NCI-H1417 treated with DMSO at 0.1 percent for 48 hours (cell line): ENCODE results near the gene FSTL3.
"Not testable (repeated sequence)": the region's sequence is repeated elsewhere in the genome, so short reads cannot be mapped to it uniquely, and the experiment has no call there.

Experiments used
- DNase-seq: peaks from one replicate; lab custom pipeline; 2025; lab: John Stamatoyannopoulos, UW

The FSTL3 gene

DNA sequence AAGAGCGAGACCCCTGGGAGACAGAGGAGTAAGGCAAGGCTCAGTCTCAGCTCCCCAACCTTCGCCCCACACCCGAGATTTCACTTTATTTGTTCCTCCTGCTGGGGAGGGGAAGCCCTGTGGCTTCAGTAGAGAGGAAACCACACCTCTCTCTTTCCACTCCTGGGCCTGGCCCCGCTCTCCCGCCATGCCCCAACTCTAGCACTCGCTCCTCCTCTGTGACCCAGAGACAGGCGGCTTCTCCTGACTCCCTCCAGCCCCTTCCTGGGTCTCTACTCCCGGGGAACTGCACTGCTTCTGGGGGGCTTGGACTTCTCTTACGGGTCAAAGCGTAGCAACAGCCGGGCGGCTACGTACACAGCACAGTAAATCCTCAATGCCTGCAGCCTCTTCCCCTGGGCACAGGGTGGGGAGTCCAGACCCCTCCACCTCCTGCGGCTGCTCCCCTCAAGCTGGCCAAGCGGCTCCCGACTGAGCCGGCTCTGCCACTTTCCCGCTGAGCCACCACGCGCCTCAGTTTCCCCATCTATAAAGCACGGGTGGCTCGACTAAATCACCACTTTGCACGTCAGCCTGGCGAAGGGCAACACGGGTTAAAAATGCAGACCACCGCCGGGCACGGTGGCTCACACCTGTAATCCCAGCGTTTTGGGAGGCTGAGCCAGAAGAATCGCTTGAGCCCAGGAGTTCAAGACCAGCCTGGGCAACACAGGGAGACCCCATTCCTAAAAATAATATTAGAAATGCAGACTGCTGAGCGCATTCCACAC, 14.6 kb upstream of the FSTL3 start:
- DNase-seq = no peak

DNA sequence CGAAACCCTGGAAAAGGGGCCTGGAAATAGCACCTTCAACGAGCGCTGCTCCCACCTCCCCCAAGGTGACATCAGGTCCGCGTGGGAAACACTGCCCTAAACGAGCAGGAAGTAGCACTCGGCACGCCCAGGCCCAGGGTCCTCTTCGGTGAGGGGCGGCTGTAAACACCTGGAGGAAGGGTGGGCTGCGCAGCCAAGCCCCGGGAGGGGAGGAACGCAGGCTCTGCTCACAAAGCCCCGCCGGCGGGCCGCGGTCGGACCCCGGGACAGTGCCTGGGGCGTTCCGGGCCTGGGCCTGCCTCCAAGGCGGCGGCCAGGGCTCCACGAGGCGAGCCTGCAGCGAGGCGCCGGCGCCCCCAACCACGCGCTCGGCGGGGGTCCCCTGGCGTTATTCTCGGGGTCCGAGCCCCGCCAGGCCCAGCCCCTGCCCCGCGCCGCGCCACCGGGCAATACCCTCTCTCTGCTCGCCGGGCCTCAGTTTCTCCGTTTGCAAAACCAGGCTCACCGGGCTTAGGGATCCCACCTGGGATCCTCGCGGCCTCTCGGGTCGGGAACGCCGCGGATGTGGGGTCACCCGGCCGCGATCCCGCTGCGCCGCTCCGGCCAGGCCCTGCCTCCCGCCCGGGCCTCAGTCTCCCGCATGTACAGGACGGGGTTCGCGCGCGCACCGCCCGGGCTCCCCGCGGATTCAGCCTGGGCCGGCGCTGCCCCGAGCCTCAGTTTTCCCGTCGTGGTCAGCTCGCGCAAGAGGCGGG, 13.8 kb upstream of the FSTL3 start:
- no peak for DNase-seq

GRCh38 chr19:662962-663681, 13.1 kb upstream of the FSTL3 start, which contains the start of gene RNF126:
Gene RNF126, minus strand, starts transcription at chr19:663214. Its CDS starts 93 bp downstream, at chr19:663121.
- DNase-seq = peak; percentile 84

- DNase-seq = no peak
Measured at GRCh38 chr19:663682-664117, 12.5 kb upstream of the FSTL3 start.

GRCh38 chr19:664913-665443, 11.2 kb upstream of the FSTL3 start:
- DNase-seq = peak; percentile 62

- DNase-seq = not testable (repeated sequence)
Measured at GRCh38 chr19:666985-667573, 9.1 kb upstream of the FSTL3 start.

GRCh38 chr19:668675-669434, 7.3 kb upstream of the FSTL3 start:
- not testable (repeated sequence) for DNase-seq

DNA sequence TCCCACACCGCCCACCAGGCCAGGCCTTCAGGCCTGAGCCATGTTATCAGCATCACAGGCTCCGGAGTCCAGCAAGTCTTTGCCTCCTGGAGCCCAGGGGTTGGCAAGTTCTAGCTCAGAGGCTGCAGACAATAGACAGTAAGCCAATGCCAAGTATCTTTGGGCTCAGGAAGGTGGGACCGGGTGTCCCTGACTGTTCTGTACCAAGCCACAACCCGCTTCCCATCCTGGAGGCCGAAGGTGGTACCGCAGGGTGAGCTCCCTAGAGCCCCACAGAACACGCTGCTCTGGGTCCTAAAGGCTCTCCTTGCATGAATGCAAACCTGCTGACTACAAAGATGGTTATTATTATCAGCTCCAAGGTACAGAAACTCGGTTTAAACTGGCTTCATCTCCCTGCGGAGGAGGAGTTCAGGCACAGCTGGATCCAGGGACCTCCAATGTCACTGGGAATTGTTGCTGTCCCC, 5.5 kb upstream of the FSTL3 start:
- no peak for DNase-seq

GRCh38 chr19:674282-675151, 1.7 kb upstream of the FSTL3 start:
- DNase-seq = no peak

DNA sequence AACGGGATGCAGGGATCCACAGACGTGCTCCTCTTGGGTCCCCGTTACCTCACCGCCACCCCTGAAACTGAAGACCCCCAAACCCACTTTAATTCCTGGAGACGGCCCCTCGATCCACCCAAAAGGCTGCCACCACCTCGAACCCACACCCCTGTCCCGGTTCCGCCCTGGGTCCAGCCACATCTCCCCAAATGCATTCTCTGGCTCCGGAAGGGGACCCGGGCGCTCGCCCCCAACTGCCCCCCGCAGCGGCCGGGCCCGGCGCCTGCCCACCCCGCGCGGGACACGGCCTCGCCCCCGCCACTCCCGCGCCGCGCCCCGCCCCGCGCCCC, 219 bp upstream of the FSTL3 start:
- no peak for DNase-seq

DNA sequence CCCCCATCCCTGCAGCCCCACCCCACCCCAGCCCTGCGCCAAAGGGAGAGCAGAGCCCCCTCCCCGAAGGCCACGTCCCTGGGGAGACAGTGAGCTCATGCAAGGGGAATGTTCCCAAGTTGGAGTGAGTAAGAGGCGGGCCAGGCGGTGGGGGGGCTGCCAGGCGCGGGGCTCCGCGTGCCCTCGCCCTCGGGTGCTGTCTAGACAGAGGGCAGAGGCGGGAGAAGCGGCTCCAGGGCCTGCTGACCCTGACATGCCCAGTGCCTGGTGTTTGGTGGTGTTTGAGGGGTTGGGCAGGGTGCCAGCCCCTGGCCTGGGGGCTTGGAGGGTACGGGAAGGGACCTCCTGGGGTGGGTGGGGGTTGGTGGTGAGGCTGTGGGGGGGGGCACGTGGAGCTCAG, 1.0 kb downstream of the FSTL3 start:
- no peak for DNase-seq

GRCh38 chr19:677601-678436, 1.6 kb downstream of the FSTL3 start:
- DNase-seq = no peak

DNA sequence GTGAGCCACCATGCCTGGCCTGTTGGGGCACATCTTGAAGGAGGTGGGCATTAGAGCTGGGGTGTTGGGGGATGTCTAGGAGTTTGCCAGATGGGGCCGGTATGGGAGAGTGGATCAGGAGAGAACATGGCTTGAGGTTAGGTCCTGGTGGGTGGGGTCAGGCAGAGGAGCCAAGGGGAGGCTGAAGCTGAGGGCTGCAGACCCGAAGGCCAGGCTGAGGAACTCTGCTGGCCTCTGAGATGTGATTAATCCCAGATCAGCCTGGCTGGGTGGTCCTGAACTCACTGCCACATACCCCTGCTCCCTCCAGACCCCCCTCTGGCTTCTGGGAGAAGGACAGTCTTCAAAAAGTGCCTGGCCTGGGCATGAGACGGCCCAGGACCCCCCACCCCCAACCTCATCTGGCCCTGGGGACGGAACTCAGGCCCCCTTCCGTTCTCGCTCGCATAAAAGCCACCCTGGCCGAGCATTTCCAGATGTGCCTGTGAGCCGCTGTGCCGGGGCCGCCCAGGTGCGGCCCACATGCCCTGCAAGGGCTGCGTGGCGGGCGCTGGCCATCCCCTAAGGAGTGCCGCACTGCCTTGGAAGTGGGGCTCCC, 2.7 kb downstream of the FSTL3 start:
- DNase-seq = no peak

DNA sequence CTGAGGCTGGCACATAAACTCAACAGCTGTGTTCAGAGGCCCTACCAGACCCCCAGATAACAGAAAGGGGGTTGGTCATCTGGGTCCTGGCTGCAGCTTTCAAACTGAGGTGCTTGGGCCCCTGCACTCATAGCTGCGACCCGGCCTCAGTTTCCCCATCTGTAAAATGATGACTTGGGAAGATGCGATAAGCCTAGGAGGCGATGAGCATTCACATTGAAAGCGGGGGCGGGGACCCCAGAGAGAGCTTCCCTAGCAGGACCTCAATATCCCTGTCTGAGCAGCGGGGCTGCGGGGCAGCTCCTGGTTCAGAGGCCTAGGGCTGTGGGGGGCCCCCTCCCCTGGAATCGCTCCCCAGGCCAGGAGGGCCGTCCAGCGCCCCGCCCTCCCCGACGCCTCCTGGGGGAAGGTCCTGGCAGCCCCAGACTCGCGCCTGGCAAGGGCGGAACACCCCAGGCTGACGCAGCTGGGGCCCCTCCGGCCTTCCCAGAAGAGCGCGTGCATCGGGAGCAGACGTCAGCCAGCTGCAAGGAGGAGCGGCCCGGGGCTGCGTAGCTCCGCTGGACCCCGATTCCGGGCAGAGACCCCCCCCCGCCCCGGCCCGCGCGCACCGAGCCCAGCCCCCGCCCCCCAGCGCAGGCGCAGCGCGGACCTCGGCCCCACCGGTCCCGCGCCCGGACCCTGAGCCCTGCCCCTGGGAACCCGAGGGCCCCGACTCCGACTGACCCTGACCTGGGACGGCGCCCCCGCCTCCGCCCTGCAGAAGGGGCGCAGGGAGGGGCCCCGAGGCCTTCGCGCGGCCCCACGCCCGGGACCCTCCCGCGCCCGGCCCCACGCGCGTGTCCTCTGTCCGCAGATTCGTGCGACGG, 3.5 kb downstream of the FSTL3 start:
- no peak for DNase-seq

- DNase-seq = peak; percentile 92
Measured at GRCh38 chr19:680287-681028, 4.3 kb downstream of the FSTL3 start.

DNA sequence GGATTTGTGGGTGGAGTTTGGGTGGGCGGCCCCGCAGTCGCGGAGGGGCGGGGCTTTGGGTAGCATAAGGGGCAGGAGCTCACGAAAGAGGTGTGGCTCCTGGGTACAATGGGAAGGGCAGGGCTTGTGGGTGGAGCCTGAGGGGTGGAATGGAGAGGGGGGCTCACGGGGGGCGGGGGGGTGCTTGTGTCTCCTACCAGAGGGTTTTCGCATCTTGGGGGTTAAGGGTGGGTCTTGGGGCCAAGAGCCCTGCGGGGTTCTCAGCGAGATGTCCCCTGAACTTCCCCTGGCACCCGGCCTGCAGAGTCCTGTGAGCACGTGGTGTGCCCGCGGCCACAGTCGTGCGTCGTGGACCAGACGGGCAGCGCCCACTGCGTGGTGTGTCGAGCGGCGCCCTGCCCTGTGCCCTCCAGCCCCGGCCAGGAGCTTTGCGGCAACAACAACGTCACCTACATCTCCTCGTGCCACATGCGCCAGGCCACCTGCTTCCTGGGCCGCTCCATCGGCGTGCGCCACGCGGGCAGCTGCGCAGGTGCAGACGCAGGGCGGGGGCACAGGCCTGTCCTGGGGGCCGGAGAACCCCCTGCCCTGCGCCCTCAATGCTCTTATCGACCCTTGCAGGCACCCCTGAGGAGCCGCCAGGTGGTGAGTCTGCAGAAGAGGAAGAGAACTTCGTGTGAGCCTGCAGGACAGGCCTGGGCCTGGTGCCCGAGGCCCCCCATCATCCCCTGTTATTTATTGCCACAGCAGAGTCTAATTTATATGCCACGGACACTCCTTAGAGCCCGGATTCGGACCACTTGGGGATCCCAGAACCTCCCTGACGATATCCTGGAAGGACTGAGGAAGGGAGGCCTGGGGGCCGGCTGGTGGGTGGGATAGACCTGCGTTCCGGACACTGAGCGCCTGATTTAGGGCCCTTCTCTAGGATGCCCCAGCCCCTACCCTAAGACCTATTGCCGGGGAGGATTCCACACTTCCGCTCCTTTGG, 5.1 kb downstream of the FSTL3 start:
- no peak for DNase-seq
